Mesenchymal stem cell (in vitro differentiated cells and primary cell): ENCODE results near the gene UGT1A3.
A peak's percentile ranks its signal among the peaks of the same experiment; 100 is the strongest.

Experiments
- DNase-seq: peaks from one replicate; pipeline ENCODE4 v3.0.0-alpha.2; 2013
- H2AFZ ChIP-seq: one replicate; pipeline ENCODE4 v1.6.1; 2013; ENCODE audit warnings: low read depth, mild to moderate bottlenecking, control low read depth, inconsistent platforms, low read length, moderate library complexity
- H2AK5ac ChIP-seq: 2 replicates; pipeline ENCODE4 v1.6.1; 2013; ENCODE audit warnings: low read length, moderate library complexity, mild to moderate bottlenecking, inconsistent platforms; ENCODE audit not compliant: severe bottlenecking
- H2BK120ac ChIP-seq: one replicate; pipeline ENCODE4 v1.6.1; 2013; ENCODE audit warnings: low read depth, mild to moderate bottlenecking, inconsistent platforms, low read length, moderate library complexity
- H2BK12ac ChIP-seq, 2 experiments: one replicate each; pipeline ENCODE4 v1.6.1; 2013; ENCODE audit warnings: inconsistent platforms in 2 of 2, low read length in 2 of 2, mild to moderate bottlenecking in 2 of 2, moderate library complexity in 2 of 2, control low read depth in 1 of 2
- H2BK15ac ChIP-seq: one replicate; pipeline ENCODE4 v1.6.1; 2013; ENCODE audit warnings: mild to moderate bottlenecking, low read depth, inconsistent platforms; ENCODE audit not compliant: poor library complexity, severe bottlenecking
- H2BK5ac ChIP-seq: 2 replicates; pipeline ENCODE4 v1.6.1; 2013; ENCODE audit warnings: low read depth, mild to moderate bottlenecking, low read length, control low read depth, inconsistent platforms; ENCODE audit not compliant: poor library complexity, severe bottlenecking
- H3K14ac ChIP-seq, 2 experiments: one replicate each; pipeline ENCODE4 v1.6.1; 2013; ENCODE audit warnings: inconsistent platforms in 2 of 2, low read length in 2 of 2, control low read depth in 1 of 2, mild to moderate bottlenecking in 1 of 2, moderate library complexity in 1 of 2
- H3K18ac ChIP-seq, 2 experiments: one replicate each; pipeline ENCODE4 v1.6.1; 2013; ENCODE audit warnings: inconsistent platforms in 2 of 2, low read length in 2 of 2, control low read depth in 1 of 2, low read depth in 1 of 2, mild to moderate bottlenecking in 1 of 2
- H3K23ac ChIP-seq, 2 experiments: one replicate each; pipeline ENCODE4 v1.6.1; 2013; ENCODE audit warnings: inconsistent platforms in 2 of 2, low read length in 2 of 2, mild to moderate bottlenecking in 2 of 2, moderate library complexity in 2 of 2, control low read depth in 1 of 2
- H3K27ac ChIP-seq: 2 replicates; pipeline ENCODE4 v1.5.1; 2013; ENCODE audit warnings: mild to moderate bottlenecking, moderate library complexity, low read length, control low read depth, inconsistent platforms; ENCODE audit not compliant: poor library complexity, severe bottlenecking
- H3K27me3 ChIP-seq, 2 experiments: 2 replicates each; pipeline versions ENCODE4 v1.6.1 to v1.7.0; 2013; ENCODE audit warnings: low read length in 2 of 2, mild to moderate bottlenecking in 2 of 2, moderate library complexity in 2 of 2, control low read depth in 1 of 2, inconsistent platforms in 1 of 2; ENCODE audit not compliant: control insufficient read depth in 1 of 2, insufficient read depth in 1 of 2
- H3K36me3 ChIP-seq, 2 experiments: 2 replicates each; pipeline versions ENCODE4 v1.6.1 to v1.7.0; 2013; ENCODE audit warnings: low read length in 2 of 2, control low read depth in 1 of 2, inconsistent platforms in 1 of 2, low read depth in 1 of 2, mild to moderate bottlenecking in 1 of 2; ENCODE audit not compliant: insufficient read depth in 2 of 2, control insufficient read depth in 1 of 2
- H3K4ac ChIP-seq, 2 experiments: one replicate each; pipeline ENCODE4 v1.6.1; 2013; ENCODE audit warnings: inconsistent platforms in 2 of 2, low read length in 2 of 2, mild to moderate bottlenecking in 2 of 2, moderate library complexity in 2 of 2, control low read depth in 1 of 2, low read depth in 1 of 2
- H3K4me1 ChIP-seq: 2 replicates; pipeline ENCODE4 v1.6.1; 2013; ENCODE audit warnings: low read depth, low read length, control low read depth; ENCODE audit not compliant: control insufficient read depth, insufficient read depth
- H3K4me2 ChIP-seq: 2 replicates; pipeline ENCODE4 v1.6.1; 2013; ENCODE audit warnings: low read length, mild to moderate bottlenecking, inconsistent platforms; ENCODE audit not compliant: poor library complexity, severe bottlenecking
- H3K4me3 ChIP-seq, 2 experiments: 2 replicates each; pipeline versions ENCODE4 v1.5.1 to v1.7.0; 2013; ENCODE audit warnings: low read length in 2 of 2, mild to moderate bottlenecking in 2 of 2, control low read depth in 1 of 2, low read depth in 1 of 2; ENCODE audit not compliant: insufficient read depth in 1 of 2
- H3K79me1 ChIP-seq: replicated peaks from 2 replicates; pipeline ENCODE4 v1.6.1; 2013; ENCODE audit warnings: mild to moderate bottlenecking, control low read depth, low read length, inconsistent platforms; ENCODE audit not compliant: poor library complexity, severe bottlenecking
- H3K9ac ChIP-seq: 2 replicates; pipeline ENCODE4 v1.7.0; 2013; ENCODE audit warnings: mild to moderate bottlenecking, low read length, moderate library complexity
- H3K9me3 ChIP-seq: 2 replicates; pipeline ENCODE4 v1.7.0; 2013; ENCODE audit warnings: mild to moderate bottlenecking, low read length; ENCODE audit not compliant: control insufficient read depth
- H4K8ac ChIP-seq: one replicate; pipeline ENCODE4 v1.6.1; 2013; ENCODE audit warnings: inconsistent platforms, mild to moderate bottlenecking, low read length, moderate library complexity
- H4K91ac ChIP-seq: one replicate; pipeline ENCODE4 v1.6.1; 2013; ENCODE audit warnings: mild to moderate bottlenecking, low read length, inconsistent platforms
- WGBS: methylation state at CpG from one replicate; pipeline ENCODE4 v1.1.7; 2013; ENCODE audit warnings: mixed read lengths; 5-methylcytosine and 5-hydroxymethylcytosine counted together

The UGT1A3 gene

GRCh38 chr2:233684640-233685039, 44.2 kb upstream of the UGT1A3 start:
- no peak overlapping the region for H2BK12ac ChIP-seq
- no peak overlapping the region for H3K4me2 ChIP-seq
- no peak overlapping the region for H3K4ac ChIP-seq
- H2BK120ac ChIP-seq: no peak overlapping the region
- no peak overlapping the region for H2BK15ac ChIP-seq
- no peak overlapping the region for H3K18ac ChIP-seq
- H3K23ac ChIP-seq: no peak overlapping the region
- 67% methylated on average over 1 of the region's 1 CpG for WGBS
- no peaks in the 10 kb centered on the region for H3K9me3 ChIP-seq
- H3K4me1 ChIP-seq: no peaks in the 10 kb centered on the region
- no peak overlapping the region for H4K91ac ChIP-seq
- no peak overlapping the region for H4K8ac ChIP-seq
- H3K27me3 ChIP-seq: peaks cover 0 to 5% of the 10 kb centered on the region in 2 experiments
- no peaks in the 10 kb centered on the region for H3K79me1 ChIP-seq
- no peak overlapping the region for H2BK5ac ChIP-seq
- DNase-seq: no peak
- H2AFZ ChIP-seq: no peak overlapping the region
- H3K9ac ChIP-seq: no peak overlapping the region
- no peak overlapping the region for H2AK5ac ChIP-seq
- H3K14ac ChIP-seq: no peak overlapping the region
- H3K36me3 ChIP-seq: no peaks in the 10 kb centered on the region
- no peak overlapping the region for H3K27ac ChIP-seq
- no peak overlapping the region for H3K4me3 ChIP-seq

- Histone ChIP-seq H3K79me1 (no peaks in the 10 kb centered on the region), H3K18ac (no peak overlapping the region), H3K4me3 (no peak overlapping the region), H3K14ac (no peak overlapping the region), H3K27me3 (peaks cover 0 to 13% of the 10 kb centered on the region in 2 experiments), H4K8ac (no peak overlapping the region), H3K36me3 (no peaks in the 10 kb centered on the region), H3K4ac (no peak overlapping the region), H2AK5ac (no peak overlapping the region), H2BK120ac (no peak overlapping the region), H2BK5ac (no peak overlapping the region), H2BK15ac (no peak overlapping the region), H3K9ac (no peak overlapping the region), H3K4me2 (no peak overlapping the region), H2BK12ac (no peak overlapping the region), H3K27ac (no peak overlapping the region), H3K4me1 (no peaks in the 10 kb centered on the region), H3K9me3 (no peaks in the 10 kb centered on the region), H4K91ac (no peak overlapping the region), H3K23ac (no peak overlapping the region), H2AFZ (no peak overlapping the region)
- WGBS: 93% methylated on average over 4 of the region's 5 CpGs
- DNase-seq: peak; percentile 2
These were observed 41.9 kb upstream of the UGT1A3 start for GRCh38 chr2:233686928-233687327.

DNA sequence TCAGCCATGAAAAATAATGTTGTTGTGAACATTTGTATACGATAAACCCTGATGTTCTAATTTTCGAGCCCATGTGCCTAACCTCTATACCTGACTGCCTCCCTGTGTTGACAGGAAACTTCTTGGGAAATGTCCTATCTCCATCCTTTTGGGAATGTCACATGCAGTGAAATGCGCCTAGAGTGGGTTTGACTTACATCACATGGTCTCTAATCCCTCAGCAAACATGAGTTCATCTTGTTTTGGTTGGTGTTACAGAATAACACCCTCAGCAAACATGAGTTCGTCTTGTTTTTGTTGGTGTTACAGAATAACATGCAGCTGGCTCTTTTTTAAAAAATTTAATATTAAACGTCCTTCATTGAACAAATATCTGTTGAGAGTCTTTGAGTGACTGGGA, 40.5 kb upstream of the UGT1A3 start:
- Histone ChIP-seq H3K23ac (no peak overlapping the region), H2AFZ (no peak overlapping the region), H4K8ac (no peak overlapping the region), H3K18ac (no peak overlapping the region), H3K27me3 (peaks cover 0 to 19% of the 10 kb centered on the region in 2 experiments), H2BK15ac (no peak overlapping the region), H3K4me3 (no peak overlapping the region), H3K36me3 (no peaks in the 10 kb centered on the region), H2BK120ac (no peak overlapping the region), H3K14ac (no peak overlapping the region), H3K4me1 (no peaks in the 10 kb centered on the region), H3K79me1 (no peaks in the 10 kb centered on the region), H2BK12ac (no peak overlapping the region), H3K27ac (no peak overlapping the region), H2AK5ac (no peak overlapping the region), H4K91ac (no peak overlapping the region), H3K9ac (no peak overlapping the region), H3K4ac (no peak overlapping the region), H2BK5ac (no peak overlapping the region), H3K4me2 (no peak overlapping the region), H3K9me3 (no peaks in the 10 kb centered on the region)
- DNase-seq: no peak
- WGBS: 86% methylated on average over 4 of the region's 5 CpGs

- DNase-seq: no peak
- H3K23ac ChIP-seq: no peak overlapping the region
- no peak overlapping the region for H4K91ac ChIP-seq
- no peak overlapping the region for H2BK12ac ChIP-seq
- no peak overlapping the region for H3K4me2 ChIP-seq
- H3K4me3 ChIP-seq: no peak overlapping the region
- no peak overlapping the region for H3K9ac ChIP-seq
- no peak overlapping the region for H2AK5ac ChIP-seq
- no peak overlapping the region for H2BK120ac ChIP-seq
- H2BK15ac ChIP-seq: no peak overlapping the region
- no peak overlapping the region for H3K27ac ChIP-seq
- no peaks in the 10 kb centered on the region for H3K79me1 ChIP-seq
- H3K36me3 ChIP-seq: no peaks in the 10 kb centered on the region
- H3K9me3 ChIP-seq: no peaks in the 10 kb centered on the region
- no peak overlapping the region for H3K4ac ChIP-seq
- H3K27me3 ChIP-seq: peaks cover 0 to 19% of the 10 kb centered on the region in 2 experiments
- H3K18ac ChIP-seq: no peak overlapping the region
- no peak overlapping the region for H3K14ac ChIP-seq
- H2AFZ ChIP-seq: no peak overlapping the region
- H2BK5ac ChIP-seq: no peak overlapping the region
- H3K4me1 ChIP-seq: no peaks in the 10 kb centered on the region
- H4K8ac ChIP-seq: no peak overlapping the region
These were observed 39.8 kb upstream of the UGT1A3 start for GRCh38 chr2:233689031-233689430.
